Hematopoietic multipotent progenitor cell treated with erythropoietin and hydrocortisone succinate and interleukin-3 and kit ligand, for 4 days (in vitro differentiated cells): ENCODE results near the gene UQCC2.

Source experiments
- DNase-seq: peaks from one replicate; pipeline ENCODE4 v3.0.0-alpha.2; 2015

The UQCC2 gene

DNA sequence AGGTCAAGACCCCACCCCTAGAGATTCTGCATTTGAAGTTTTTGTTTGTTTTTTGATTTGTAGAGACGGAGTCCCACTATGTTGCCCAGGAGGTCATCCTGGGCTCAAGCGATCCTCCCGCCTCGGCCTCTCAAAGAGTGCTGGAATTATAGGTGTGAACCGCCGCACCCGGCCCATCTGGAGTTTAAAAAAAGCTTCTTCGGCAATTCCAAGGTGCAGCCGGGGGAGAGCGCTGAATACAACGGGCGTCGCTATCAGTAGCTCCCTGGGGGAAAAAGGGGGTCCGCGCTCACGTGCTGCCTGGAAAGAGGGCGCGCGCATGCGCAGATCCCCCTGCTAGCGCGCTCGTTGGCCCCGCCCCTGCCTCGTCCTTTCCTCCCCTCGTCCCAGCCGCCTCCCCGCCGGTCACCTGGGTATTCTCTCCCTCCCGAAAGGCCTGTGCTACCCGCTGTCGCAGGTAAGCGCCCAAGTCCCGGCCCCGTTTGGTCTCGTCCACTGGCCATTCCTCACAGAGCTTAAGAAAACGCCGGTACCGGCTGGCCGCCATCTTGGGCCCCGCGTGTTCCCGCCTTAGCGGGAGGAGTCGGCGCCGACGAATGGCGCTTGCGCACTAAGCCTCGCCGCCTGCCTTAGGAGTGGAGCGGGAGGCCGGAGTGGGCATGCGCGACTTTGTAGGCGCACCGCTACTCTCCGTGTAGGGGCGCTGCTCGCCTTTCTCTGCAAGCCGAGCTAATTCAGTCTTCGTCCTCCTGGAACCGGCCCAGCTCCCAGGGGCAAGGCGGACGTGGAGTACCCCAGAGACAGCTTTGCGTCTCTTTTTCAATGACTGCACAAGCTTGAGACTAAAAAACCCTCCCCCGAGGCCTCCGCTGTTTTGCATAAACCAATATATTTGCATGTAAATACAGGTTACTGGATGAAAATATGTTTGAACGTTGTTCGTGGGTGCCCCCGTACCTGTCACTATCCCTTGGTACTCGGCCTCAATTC lies at the start of gene UQCC2:
TSS of gene UQCC2 (minus strand) at position 561 of the 990 bp plus-strand sequence. CDS start at position 547, 14 bp downstream.
- DNase-seq: peak; percentile 99

DNA sequence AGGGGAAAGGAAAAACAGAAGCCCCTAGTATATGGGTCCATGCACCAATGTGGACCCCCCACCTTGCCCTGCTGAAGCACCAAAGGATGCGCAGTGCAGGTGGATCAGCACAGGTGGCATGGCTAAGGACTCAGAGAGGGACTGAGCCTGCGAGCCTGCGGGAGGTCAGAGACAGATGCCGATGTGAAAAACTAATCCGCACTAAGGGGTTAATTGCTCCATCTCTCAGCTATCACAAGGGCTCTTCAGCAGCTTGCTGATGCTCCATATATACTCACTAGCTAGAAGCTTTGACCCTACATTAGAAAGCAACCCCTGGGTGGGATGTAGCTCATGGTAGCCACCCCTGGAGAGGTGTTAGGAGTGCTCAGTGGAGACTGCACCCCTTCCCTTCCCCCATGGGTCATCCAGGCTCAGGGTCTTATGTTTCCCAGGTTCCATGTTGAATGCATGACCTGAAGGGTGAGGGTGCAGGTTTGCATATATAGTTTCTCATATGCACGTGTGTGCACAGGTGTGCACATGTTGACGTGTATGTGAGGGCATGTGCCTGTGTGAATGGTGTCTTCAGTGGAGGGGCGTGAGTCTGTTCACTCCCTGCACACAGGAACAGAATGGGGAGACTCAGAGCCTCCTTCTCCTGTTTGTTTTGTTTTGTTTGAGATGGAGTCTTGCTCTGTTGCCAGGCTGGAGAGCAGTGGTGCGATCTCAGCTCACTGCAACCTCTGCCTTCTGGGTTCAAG lies 48.6 kb upstream of the UQCC2 start:
- no peak for DNase-seq

DNA sequence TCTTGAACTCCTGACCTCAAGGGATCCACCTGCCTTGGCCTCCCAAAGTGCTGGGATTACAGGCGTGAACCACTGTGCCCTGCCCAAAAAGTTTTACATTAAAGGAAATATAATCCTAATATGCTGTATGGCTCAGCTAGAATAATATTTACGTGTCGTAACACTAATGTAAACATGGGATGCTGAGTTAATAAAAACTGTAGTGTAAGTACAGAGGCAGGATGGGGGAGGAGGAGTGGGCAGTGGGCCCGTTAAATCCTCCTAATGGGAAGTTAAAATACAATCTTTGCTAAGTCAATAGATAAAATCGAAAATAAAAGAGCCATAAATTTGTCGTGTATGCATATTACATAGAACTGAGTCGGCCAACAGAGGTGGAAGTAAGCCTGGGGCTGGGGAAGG lies 47.3 kb upstream of the UQCC2 start:
- DNase-seq: no peak

DNA sequence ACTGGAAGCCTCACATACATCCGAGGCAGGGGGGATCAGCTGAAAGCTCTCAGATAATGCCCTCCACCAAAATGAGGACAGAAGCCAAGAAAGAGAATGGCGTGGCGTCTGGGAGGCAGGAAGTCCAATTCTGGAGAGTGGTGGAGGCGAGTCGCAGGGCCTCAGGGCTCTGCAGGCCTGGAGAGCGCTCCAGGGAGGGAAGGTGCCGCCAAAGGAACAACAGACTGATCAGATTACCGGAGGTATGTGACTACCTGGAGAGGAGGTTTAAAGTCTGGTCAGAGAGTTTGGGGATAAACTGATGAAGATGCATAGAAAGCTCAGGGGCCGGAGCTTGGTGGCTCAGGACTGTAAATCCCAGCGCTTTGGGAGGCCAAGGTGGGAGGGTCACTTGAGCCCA lies 46.4 kb upstream of the UQCC2 start:
- no peak for DNase-seq

DNA sequence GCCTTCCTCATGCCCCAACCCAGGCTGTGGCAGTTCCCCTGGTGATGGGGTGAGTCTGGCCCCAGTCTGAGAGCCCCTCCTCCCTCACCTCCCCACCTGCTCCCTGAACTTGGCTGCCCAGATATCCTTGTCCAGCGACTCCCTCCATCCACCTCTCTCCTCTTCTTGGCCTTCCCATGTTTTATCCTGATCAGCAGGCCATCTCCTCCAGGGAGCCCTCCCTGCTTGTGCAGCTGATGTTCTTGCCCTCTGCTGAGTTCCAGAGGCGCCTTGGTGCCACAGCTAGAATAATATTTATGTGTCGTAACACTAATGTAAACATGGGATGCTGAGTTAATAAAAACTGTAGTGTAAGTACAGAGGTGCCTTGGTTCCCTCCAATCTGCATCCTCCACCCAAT lies 45.6 kb upstream of the UQCC2 start:
- DNase-seq: no peak

DNA sequence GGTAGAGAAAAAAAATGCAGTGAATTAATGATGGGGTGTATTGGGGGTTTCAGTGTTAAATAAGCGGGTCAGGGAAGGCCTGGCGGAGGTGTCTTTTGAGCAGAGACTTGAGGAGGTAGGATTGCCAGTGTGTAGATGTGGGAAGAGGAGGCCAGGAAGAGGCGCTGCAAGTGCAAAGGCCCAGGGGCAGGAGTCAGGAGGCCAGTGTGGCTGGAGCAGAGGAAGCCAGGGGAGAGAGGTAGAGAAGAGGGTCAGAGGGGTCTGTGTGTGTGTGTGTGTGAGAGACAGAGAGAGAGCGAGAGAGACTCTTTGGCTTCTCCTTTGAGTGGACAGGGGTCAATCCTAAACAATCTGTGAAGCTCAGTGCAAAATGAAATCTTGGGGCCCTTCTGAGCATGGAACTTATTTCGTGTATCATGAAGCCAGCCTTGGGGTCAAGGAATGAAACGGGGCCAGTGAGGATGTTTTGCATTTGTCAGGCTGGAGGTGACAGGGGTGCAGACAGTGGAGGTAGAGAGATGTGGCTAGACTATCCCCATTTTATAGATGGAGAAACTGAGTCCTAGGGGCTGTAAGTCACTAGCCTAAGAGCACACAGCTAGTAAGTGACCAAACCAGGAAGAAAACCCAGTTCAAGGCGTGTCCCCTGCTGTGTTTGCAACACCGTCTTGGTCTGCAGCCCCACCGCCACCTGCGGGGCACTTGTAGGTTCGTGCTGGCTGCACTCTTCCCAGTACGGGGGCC lies 44.9 kb upstream of the UQCC2 start:
- DNase-seq: no peak

DNA sequence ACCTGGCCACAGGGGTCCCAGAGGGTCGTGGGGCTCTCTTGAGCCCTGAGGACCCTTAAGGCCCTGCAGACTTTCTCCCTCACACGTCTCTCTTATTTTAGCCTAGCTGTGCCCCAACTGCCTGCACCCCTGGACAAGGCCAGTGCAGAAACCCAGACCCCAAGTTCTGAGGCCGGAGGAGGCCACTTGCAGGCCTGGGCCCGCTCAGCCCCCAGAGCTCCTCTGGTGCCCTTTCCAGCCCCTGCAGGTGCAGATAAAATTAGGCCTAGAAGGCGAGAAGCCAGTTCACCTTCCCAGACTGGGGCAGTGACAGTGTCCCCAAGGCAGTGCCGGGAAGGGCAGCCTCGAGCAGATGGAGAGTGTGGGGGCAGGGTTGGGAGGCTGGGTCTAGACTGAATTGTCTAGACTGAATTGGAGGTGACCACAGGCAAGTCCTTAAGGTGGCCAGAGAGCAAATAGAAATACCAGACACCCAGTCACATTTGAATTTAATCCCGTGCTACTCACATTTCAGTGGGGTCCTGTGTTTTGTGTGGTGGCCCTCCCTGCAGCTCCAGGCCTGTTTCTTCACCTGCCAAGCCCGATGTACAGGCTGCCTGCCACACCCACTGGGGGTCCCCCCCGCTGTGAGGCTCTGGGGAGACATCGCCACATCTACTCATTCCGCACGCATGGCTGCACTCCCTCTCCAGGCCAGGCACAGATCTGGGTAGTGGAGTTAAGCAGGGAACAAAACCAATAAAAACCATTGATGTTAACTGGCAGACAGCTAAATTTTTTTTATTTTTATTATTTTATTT lies 43.8 kb upstream of the UQCC2 start:
- DNase-seq: no peak

DNA sequence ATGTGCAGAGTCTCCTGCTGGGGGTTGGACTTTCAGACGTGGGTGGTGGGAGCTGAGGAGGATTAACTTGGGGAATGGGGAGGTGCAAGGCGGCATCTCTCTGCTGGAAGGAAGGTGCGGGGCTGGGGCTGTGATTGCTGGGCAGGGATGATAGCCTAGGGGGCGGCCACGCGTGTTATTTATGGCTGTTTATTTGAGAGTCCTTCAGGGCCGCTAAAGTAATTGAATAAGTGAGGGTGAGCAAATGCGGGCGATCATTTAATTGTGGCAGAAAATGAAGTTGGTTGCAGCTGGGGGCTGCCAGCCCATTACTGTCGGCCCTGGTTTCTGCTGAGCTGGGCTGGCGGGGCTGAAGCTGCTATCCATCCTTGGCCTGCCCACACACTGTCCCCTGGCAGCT lies 42.7 kb upstream of the UQCC2 start:
- DNase-seq: no peak

DNA sequence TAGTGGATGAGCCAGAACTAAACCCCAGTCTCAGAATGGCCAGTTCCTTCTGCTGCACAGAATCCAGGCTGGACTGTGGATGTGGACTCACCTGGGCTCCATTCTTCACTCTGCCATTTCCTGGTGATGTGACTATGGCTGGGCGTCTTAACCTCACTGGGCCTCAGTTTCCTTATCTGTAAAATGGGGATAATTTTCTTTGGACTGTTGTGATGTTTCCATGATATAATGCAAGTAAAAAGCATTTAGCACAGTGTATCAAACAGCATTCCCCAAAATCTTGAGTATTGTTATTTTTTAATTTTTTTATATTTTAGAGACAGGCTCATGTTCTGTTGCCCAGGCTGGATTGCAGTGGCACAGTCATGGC lies 41.1 kb upstream of the UQCC2 start:
- no peak for DNase-seq

DNA sequence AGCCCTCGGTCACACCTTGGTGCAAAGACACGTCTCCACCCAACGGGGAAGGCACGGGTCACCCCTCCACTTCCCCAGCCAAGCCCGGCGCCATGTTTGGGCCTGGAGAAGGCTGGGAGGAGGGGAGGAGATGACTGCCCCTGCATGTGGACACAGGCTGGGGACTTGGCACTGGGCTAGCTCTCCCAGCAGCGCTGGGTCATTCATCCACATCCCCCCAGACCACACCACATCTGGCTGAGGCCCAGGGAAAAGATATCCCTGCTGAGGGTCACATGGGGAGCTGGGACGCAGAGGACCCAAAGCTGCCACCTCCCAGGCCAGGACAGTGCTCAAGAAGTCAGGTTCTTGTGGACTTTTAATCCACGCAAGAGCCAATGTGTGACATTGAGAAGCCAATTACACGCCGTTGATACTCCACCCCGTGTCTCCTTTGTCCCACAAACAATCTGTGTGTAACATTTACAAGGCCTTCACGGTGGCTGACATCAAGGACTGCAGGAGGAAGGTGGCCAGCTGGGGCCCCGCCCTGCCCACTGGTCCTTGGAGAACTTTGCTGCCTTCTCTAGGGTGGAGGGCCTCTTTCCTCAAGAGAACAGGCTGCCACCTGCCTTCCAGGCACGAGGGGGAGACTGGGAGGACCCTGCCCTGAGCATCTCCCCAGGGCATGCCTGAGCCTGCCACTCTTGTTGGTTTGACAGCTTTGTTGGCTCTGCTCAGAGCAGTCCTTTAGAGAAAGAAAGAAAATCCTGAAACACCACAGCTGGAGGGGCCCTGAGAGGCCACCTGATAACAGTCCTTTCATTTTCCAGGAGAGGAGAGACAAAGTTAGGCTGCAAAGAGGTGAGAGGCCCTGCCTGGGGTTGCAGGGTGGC lies 40.5 kb upstream of the UQCC2 start:
- no peak for DNase-seq

DNA sequence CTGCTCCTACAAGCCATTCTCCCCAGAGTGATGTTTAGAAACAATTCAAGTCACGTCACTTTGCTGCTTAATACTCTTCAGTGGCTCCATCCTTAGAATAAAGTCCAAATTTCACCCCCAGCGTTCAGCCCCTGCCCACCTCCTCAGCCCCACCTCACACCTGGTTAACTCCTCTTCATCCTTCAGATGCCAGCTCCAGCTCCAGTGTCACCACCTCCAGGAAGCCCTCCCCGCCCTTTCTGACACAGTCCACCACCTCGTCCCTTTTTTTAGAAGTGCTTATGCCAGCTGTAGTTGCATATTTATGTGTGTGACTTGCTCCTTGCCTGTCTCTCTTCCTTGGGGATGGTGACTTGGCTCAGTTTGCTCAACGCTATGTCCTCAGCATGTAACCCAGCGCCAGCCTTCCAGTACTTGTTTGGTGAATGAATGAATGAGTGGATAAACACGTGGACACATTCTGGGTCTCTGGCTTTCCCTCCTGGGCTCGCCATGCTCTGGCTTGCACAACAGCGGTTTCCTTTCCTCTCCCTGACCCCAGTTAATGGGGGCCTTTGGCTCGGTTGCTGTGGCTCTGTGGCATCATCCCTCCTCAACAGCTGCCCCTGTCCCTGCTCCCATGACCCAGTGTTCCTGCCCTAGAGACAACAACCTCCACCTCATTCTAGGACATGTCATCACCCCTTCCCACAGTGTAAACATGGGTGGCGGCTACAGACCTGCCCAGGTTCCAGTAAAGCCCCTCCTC lies 38.9 kb upstream of the UQCC2 start:
- DNase-seq: no peak

DNA sequence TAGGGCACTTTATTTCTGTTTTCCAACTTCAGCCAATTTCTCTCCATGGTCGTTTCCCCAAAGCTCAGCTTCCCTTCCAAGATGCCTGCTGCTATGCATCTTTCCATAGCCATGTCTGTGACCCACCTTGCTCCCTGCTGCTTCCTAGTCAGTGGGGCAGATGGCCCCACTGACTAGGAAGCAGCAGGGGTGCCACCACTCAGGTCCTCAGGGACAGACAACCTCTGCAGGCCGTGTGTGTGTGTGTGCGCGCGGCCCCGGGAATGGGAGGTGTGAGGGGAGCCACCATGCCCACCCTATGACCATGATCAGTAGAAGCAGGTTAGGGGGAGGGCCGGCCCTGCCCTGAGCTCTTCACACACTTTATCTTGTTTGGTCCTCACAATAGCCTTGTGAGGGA lies 37.9 kb upstream of the UQCC2 start:
- no peak for DNase-seq

DNA sequence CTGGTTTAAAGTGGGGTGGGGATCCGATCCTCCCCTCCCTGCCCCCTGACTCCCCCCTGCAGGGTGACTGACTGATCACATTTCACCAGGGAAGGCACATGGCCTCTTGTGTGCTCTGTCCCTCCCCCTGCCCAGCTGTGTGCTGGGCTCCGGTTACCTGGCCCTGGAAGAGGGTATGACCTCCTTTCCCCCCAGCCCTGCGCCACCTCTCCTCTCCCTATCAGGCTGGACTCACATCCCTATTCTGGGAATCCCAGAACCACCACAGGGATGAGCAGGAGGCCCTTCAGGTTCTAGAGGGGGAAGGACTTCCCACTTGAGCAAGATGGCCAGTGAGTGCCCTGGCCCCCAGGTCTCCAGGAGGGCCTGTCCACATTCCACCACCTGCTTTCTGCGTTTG lies 37.3 kb upstream of the UQCC2 start:
- no peak for DNase-seq

DNA sequence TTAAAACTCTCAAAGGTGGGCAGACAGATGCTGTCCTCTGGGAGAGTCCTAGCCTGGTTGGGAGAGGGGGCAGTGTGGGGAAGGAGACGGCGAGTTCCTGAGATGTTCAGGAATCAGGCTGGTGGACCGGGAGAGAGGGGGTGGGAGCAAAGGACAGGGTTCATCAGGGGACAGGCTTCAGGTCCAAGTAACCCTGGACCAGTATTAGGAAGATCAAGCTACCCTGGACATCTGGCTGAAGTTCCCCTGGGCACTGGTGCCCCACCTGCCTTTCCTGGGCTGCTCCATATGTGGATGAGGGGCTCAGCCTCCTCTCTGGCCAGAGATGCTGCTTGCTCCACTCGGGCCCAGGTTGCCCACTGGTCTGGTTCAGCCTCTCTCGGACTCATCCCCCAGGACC lies 36.3 kb upstream of the UQCC2 start:
- no peak for DNase-seq

DNA sequence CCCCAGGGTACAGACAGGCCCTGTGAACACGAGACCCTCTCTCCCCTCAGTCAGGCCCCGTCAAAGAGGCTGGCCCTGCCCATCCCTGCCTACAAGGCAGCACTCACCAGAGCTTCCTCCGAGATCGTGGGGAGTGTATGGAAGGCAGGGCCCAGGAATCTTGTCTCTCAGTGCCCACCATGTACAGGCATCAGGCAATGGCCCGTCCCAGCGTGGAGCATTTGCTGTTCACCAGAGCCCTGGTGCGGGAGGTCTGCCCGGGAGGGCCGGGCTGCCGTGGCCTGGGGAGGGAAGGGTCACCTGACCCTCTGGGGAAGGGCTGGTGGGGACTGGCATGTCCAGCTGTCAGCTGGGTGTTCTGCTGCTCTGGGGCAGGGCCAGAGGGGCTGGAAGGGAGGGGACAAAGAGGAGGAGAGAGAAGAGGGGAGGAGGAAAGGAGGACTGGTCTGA lies 35.2 kb upstream of the UQCC2 start, which contains the start of gene IP6K3:
TSS of gene IP6K3 (minus strand) at position 255 of the 450 bp plus-strand sequence. CDS start 11,429 bp downstream, outside the sequence.
- DNase-seq: no peak

DNA sequence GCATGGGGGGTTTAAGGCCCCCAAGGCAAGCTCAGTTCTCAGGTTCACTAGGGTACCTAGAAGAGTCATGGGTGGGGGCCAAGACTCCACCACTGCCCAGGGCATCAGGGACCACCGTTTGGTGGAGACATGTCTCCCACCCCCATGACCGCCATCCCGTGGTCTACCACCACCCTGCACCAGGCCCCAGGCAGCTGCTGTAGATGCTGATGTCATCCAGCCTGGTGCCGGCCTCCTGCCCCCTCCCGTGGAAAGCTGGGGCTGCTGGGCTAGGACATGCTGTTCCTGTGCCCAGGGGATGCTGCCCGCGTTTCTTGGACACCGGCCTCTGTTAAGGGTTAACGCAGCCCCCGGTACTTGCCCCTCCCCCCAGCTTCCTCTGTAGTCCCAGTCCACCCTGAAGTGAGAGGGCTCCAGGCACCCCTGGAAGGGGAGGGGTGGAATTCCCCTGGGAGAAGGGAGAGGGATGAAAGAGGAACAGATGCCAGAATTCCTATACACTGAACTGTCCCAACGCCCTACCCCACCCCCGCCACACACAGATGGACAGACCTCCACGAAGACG lies 34.6 kb upstream of the UQCC2 start:
- DNase-seq: no peak

DNA sequence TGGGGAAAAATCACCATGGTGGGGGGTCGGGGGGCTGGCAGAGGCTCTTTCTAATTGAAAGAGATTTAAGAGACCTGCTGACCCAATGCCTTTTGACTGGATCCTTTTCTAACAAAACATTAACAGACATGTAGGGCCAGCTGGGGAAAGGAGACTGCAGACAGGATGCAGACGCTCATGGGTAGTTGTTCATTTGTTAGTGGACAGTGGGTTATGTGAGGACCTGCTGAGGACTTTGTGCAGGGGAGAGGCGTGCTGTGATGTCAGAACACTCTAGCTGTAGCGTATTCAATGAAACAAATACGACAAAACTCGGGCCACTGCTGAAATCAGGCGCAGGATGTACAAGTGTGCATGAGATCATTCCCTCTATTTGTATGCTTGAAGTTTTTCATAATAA lies 34.0 kb upstream of the UQCC2 start:
- DNase-seq: no peak

DNA sequence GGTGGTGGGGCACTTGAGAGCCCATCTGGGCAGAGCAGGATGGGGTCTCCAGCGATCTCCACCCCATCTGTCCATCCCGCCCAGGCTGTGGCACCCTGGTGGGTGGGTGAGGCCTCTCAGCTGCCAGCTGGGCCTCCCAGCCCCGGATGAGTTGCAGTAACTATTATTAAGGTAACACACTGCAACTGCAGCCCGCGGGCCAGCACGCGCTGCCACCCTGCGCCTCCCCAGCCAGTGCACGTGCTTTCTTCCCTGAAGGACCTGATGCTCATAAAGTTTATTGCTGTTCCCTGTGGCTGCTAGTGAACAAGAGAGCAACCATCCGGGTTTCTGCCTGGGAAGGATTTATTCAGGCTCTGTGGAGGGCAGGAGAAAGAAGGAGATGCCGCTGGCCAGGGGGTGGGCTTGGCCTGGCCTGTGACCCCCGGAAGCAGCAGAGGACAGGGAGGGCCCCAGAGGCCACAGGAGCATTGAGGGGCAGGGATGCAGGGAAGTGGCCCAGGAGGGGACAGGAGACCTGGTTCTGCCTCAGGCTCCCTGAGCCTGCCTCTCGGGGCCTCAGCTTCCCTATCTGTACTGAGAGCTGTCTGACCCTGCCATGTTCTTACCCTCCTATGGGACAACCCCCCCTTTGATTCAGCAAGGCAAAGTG lies 33.5 kb upstream of the UQCC2 start:
- DNase-seq: no peak

DNA sequence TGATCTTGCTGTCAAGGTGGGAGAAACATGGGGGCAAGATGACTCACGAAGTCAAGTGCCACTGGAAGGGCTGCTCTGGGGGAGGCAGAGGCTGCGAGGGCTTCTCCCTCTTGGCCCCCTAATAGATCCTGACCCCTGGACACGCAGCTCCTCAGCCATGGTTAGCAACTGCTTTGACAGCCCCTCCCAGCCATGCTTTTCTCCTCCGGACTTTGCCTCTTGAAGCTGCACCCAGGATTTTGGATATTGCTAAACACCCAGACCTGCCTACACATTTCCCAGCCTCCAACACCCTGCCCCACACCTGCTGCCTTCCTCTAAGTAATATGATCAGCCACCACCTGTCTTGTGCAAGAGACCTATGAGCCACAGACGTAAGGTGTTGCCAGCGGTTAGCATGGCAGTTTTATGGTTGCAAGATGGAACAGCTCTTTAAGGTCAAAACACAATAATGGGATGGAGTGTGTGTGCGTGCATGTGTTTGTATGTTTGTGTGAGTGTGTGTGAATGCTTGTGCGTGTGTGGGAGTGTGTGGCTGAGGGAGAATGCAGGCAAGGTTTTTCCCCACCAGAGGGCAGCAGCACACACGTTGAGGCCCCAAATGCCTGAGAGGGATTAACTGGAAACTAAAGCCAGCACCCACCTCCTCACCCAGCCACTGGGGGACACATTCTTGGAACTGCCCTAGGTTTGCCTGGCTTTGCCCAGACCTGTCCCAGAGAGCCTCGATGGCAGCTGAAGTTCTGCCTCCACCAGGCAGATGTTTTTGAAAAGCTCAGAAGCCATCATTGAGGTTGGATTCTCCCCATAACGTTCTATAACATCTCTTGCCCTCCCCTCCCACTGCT lies 32.7 kb upstream of the UQCC2 start:
- DNase-seq: peak; percentile 83
